HG03378 (cell line): ENCODE data around the gene KCTD7.
"Not testable (repeated sequence)": the region's sequence is repeated elsewhere in the genome, so short reads cannot be mapped to it uniquely, and the experiment has no call there.

ENCODE experiments used
- ATAC-seq: cut with Tn5 transposase; IDR thresholded peaks from one replicate; pipeline ENCODE4 v1.9.1; 2021; ENCODE audit warnings: mild to moderate bottlenecking, moderate library complexity; ENCODE audit not compliant: unreplicated experiment

Gene KCTD7

GRCh38 chr7:66651026-66651425, 22.3 kb downstream of the KCTD7 start:
- not testable (repeated sequence) for ATAC-seq

GRCh38 chr7:66653719-66654274, 25.1 kb downstream of the KCTD7 start:
- not testable (repeated sequence) for ATAC-seq

DNA sequence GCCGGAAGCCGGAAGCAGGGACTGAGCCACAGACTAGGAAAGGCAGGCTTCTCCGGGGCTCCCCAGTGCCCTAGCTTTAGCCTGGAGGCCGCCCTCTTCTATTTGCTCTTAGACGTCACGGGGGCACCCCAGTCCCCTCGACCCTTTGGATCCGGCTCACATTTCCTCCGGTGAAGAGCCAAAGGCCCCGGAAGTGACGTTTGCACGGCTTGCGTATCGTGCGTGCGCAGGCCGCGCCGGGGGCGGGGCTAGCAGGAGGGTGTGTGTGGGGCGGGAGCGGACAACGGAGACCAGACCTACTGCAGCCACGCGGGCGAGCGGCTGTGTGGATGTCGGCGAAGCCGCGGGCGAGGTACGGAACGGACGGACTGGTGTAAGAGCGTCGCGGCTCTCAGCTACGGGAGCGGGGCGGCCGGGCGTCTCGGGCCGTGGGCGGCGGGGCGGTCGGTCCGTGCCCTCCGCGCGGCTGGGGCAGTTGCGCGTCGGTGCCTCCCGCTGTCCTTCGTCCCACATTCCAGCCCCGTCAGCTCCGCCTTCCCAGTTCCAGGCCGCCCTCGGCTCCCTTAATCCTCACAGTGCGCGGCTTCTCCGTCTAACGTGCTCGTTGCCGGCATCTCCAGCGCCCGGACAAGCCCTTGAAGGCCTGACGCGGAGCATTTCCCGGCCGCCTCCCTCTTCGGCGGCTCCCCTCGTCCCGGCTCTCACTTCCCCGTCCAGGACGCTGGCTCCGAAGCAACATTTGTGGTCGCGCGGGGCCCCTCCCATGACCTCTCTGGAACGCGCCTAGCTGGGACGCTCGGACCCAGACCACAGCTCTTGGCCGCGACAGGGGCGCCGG, 25.8 kb downstream of the KCTD7 start:
- peak; percentile 89 for ATAC-seq

- ATAC-seq, result peak; percentile 10
Measured at GRCh38 chr7:66655113-66655806, 26.6 kb downstream of the KCTD7 start.

- ATAC-seq, result not testable (repeated sequence)
Measured at GRCh38 chr7:66655826-66656485, 27.3 kb downstream of the KCTD7 start.

DNA sequence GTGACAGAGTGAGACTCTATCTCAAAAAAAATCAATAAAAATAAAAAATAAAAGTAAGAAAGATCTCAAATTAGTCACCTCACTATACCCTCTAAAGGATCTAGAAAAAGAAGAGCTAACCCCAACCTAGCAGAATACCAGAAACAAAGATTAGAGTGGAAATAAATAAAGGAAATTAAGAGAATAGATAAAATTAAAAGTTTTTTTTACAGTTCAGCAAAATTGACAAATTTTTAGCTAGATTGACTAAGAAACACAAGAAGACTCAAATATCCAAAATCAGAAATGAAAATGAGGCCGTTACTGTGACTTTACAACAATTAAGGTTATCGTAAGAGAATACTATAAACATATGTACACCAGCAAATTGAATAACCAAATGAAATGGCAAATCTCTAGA, 29.1 kb downstream of the KCTD7 start:
- ATAC-seq, result no peak

DNA sequence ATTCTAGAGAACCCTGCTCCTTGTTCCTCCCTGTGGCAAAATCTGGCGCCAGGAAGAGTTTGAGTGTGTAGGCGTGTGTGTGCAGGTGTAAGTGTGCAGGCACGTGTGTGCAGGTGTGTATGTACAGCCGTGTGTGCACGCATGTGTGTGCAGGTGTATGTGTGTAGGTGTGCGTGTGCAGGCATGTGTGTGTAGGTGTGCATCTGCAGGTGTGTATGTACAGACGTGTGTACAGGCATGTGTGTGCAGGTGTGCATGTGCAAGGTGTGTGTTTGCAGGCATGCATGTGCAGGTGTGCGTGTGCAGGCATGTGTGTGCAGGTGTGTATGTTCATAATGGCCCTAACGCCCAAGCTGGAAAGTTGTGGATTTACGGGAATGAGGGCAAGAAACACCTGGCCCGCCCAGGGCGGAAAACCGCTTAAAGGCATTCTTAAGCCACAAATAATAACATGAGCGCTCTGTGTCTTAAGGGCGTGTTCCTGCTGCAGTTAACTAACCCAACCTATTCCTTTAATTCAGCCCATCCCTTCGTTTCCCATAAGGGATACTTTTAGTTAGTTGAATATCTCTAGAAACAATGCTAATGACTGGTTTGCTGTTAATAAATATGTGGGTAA, 34.1 kb downstream of the KCTD7 start:
- no peak for ATAC-seq

DNA sequence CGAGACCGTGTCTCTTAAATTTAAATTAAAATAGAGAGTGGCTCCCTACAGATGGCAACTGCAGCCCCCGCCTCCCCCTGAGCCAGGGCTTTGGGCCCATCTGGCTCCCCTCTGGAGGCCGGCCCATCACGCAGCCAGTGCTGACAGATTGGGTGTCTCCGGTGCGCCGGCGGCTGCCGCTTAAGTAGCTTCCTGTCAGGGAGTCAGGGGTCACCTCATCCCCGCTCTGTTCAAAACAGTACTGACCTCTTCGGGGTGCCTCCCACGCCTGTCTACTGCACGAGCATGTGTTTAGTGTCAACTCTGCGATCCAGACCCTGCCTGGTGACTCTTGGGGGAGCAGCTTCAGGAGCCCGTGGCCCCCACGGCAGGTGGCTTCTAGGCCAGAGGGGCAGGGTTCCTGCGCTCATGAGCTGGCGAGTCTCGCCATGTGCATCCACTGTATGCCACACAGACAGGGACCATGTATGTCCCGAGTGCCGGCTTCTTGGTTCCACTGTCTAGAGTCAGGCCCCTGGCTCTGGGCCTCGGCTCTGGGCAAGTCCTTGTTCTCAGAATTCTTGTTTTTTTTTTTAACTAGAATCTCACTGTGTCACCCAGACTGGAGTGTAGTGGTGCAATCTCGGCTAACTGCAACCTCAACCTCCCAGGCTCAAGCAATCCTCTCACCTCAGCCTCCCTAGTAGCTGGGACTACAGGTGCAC, 36.1 kb downstream of the KCTD7 start:
- ATAC-seq, result no peak

- ATAC-seq, result no peak
Measured at GRCh38 chr7:66666313-66666952, 37.8 kb downstream of the KCTD7 start.

DNA sequence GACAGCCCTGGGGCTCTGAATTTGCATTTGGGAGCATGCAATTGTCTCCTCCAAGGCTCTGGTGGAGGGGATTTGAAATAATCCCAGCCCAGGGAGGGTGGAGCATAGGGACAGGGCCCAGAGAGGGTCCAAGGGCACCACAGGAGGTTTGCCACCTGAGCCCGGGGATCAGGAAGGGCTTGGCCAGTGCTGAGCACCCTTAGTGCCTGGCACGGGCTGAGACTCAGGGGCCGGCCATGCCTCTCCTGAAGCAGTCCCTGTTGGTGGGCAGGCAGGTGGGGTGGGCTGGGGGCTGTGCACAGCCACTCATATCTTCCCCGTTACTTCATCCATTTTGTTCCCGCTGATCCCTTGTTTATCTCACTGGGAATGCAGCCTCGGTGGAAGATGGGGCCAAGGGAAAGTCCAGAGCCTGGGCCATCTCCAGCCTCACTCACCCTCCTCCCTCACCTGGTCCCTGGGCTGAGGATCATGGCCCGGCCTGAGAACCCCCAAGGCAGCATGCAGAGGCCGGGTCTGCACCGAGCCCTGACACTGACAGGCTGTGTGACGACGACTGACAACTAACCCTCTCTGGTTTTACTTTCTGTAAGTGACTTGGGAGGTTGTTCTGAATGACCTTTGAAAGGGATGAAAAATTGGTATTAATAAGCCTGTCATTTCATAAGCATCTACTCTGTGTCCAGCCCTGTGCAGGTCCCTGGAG, 38.5 kb downstream of the KCTD7 start:
- no peak for ATAC-seq

GRCh38 chr7:66668112-66668511, 39.4 kb downstream of the KCTD7 start:
- no peak for ATAC-seq

DNA sequence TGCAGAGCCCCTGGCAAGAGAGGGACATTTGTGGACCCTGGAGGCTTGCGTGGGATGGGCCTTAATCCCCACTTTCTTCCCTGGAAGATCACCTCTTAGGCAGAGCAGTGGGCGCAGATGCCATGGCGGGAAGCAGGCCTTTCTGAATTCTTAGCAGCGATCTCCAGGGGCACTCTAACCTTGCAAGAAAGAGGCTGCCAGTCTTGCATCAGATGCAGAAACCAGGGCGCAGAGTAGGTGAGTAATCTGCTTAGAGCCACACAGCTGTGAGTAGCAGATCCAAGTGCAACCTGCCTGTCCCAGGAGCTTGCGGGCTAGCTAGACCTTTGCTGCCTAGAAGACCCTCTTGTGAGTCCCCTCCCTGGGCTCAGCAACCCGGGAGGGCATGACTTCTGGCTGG, 40.0 kb downstream of the KCTD7 start:
- no peak for ATAC-seq

DNA sequence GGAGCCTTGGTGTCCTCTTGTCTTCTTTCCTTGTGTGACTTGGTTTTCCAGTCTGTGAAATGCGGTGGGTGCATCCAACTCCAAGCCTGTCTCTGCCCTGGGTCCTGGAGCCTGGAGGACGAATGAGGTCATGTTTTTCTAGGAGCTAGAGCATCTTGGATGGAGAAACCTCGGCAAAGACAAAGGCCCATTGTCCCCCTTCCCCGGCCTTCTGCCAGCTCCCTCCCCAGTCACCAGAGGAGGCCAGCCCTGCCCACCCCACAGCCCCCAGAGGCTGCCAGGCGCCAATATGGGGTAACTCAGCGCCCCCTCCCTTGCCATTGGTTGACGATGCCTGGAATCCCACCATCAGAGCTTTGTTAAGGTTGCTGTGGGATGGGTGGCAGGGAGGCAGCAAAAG, 40.4 kb downstream of the KCTD7 start:
- no peak for ATAC-seq

DNA sequence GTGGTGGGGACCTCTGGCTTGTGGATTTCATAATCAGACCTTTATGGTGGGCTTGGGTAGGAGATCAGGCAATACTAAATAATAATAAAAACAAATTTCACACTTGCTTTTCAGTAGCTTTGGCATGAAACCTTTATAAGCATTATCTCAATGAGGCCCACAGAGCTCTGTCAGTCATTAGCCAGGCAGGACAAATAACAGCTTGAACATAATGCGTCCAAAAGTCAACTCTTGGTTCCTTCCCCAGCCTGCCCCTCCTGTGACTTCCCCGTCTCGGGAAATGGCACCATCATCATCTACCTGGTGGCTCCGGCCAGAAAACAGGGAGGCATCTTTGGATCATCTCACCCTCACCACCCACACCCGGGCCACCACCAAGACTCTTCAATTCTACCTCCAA, 40.8 kb downstream of the KCTD7 start:
- no peak for ATAC-seq

DNA sequence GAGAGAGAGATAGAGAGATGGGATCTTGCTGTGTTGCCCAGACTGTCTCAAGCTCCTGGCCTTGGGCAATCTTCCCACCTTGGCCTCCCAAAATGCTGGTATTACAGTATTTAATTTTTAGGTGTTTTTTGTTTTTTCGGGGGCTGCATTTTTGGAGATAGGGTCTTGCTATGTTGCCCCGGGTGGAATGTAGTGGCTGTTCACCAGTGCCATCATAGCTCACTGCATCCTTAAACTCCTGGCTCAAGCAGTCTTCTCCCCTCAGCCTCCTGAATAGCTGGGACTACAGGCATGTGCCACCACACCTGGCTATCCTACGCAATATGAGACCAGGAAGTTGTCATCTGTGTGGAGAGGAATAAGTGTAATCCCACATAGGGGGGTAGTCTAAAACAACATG, 42.4 kb downstream of the KCTD7 start:
- ATAC-seq, result no peak

DNA sequence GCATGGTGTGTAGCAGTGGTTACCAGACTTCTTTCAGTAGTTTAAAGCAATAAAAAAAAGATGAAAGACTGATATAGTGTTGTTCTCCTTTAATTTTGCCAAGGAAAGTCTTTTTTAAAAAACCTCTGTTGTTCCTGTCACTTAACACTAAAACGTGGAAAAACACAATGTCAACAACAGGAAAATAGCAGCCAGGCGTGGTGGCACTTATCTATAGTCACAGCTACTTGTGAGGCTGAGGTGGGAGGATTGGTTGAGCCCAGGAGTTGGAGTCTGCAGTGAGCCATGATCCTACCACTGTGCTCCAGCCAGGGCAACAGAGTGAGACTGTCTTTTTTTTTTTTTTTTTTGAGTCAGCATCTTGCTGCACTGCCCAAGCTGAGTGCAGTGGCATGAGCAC, 42.8 kb downstream of the KCTD7 start:
- not testable (repeated sequence) for ATAC-seq

DNA sequence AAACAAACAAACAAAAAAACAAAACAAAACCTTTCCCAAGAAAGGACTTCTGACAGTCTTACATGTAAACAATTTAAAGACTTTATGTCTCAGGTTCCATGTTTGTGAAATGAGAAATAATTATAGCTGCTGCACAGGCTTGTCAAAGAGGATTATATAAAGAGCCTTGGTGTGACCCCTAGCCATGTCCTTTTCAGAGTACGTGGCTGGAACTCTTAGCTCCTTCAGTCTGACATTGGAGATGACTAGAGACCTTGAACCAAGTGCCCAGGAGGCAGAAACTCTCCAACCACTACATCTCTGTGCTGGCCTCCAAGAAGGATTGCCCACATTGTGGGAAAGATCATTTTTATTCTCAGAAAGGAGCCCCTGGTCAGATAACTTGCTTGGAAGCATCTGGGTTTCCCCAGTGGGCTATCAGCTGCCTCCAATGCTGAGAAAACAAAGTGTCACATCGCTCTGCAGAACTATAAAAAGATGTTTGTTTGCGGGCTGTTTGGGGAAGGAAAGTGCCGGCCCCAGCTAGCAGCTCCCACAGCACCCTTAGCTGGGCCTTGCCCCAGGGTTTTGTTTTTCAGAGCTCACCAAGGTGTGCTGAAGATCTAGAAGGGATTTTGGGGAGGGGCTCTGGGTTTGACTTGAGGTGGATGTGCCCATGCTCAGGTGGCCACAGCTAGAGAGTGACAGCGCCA, 43.9 kb downstream of the KCTD7 start:
- not testable (repeated sequence) for ATAC-seq

DNA sequence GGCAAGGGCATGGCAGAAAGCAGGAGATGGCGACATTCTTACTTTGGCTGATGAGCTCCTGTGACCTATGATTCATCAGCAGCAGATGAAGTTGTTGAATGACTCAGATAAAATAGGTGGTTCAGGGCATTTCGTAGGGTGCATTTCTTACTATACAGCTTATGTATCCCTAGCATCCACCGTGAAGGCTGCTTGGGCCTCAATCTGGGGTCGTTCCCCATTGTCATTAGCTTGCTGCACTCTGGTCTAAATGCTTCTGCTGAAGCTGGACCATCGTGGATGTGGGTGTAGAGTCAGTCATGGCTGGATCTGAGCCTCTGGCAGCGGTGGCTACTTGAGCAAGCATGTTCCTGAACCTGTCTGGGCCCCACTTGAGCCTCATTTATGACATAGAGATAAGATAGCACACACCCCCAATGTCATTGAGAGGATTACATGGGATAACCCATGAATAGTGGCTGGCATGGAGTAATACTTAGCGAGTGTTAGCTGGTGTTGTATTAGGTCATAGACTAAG, 44.5 kb downstream of the KCTD7 start:
- not testable (repeated sequence) for ATAC-seq
